H9 (cell line): ENCODE results near the gene PPFIA2. TPM values are rescaled to one million over a fixed set of nuclear protein-coding genes. Genes with fewer than 3 reads are reported as not detected.

ENCODE experiments used
- DNase-seq: peaks from one replicate; pipeline ENCODE4 v3.0.0-alpha.2; 2017
- H2AFZ ChIP-seq: one replicate; pipeline ENCODE4 v1.6.1; 2013; ENCODE audit warnings: mild to moderate bottlenecking, low read length, control low read depth, moderate library complexity
- H2AK5ac ChIP-seq: 2 replicates; pipeline ENCODE4 v1.6.1; 2013; ENCODE audit warnings: low read length, control low read depth, mixed read lengths; ENCODE audit not compliant: insufficient read length
- H2BK120ac ChIP-seq: one replicate; pipeline ENCODE4 v1.6.1; 2013; ENCODE audit warnings: low read depth, mild to moderate bottlenecking, low read length, control low read depth, inconsistent platforms; ENCODE audit not compliant: poor library complexity, severe bottlenecking
- H2BK12ac ChIP-seq: 2 replicates; pipeline ENCODE4 v1.6.1; 2013; ENCODE audit warnings: low read length, control low read depth, mixed read lengths, low read depth; ENCODE audit not compliant: insufficient read length
- H2BK15ac ChIP-seq: 2 replicates; pipeline ENCODE4 v1.6.1; 2013; ENCODE audit warnings: low read depth, low read length, control low read depth
- H2BK20ac ChIP-seq: one replicate; pipeline ENCODE4 v1.6.1; 2013; ENCODE audit warnings: low read depth, mild to moderate bottlenecking, low read length, control low read depth, inconsistent platforms; ENCODE audit not compliant: poor library complexity, severe bottlenecking
- H2BK5ac ChIP-seq: 2 replicates; pipeline ENCODE4 v1.6.1; 2013; ENCODE audit warnings: low read length, control low read depth, mixed read lengths; ENCODE audit not compliant: insufficient read length
- H3K14ac ChIP-seq: 2 replicates; pipeline ENCODE4 v1.6.1; 2013; ENCODE audit warnings: low read length, control low read depth; ENCODE audit not compliant: insufficient read depth
- H3K18ac ChIP-seq: 2 replicates; pipeline ENCODE4 v1.6.1; 2013; ENCODE audit warnings: low read depth, mild to moderate bottlenecking, mixed read lengths, low read length, control low read depth; ENCODE audit not compliant: insufficient read length
- H3K23ac ChIP-seq: 2 replicates; pipeline ENCODE4 v1.6.1; 2013; ENCODE audit warnings: low read length, control low read depth, mixed read lengths, low read depth; ENCODE audit not compliant: insufficient read length
- H3K23me2 ChIP-seq: 2 replicates; pipeline ENCODE4 v1.6.1; 2013; ENCODE audit warnings: low read depth, mild to moderate bottlenecking, mixed read lengths, low read length, control low read depth; ENCODE audit not compliant: insufficient read length, poor library complexity, severe bottlenecking
- H3K27ac ChIP-seq: 2 replicates; pipeline ENCODE4 v1.5.1; 2013; ENCODE audit warnings: low read length, control low read depth, mixed read lengths, low read depth; ENCODE audit not compliant: insufficient read length
- H3K27me3 ChIP-seq: 2 replicates; pipeline ENCODE4 v1.6.1; 2013; ENCODE audit warnings: low read length, control low read depth, inconsistent platforms; ENCODE audit not compliant: insufficient read depth
- H3K4ac ChIP-seq: 2 replicates; pipeline ENCODE4 v1.6.1; 2013; ENCODE audit warnings: low read depth, mild to moderate bottlenecking, control low read depth, inconsistent platforms, low read length, moderate library complexity
- H3K4me1 ChIP-seq: 2 replicates; pipeline ENCODE4 v1.6.1; 2013; ENCODE audit warnings: low read length, control low read depth, inconsistent platforms; ENCODE audit not compliant: insufficient read depth
- H3K4me2 ChIP-seq: 2 replicates; pipeline ENCODE4 v1.6.1; 2013; ENCODE audit warnings: low read length, control low read depth, mixed read lengths; ENCODE audit not compliant: insufficient read length, insufficient read depth
- H3K56ac ChIP-seq: 2 replicates; pipeline ENCODE4 v1.6.1; 2013; ENCODE audit warnings: low read depth, mild to moderate bottlenecking, mixed read lengths, low read length, control low read depth; ENCODE audit not compliant: insufficient read length
- H3K79me1 ChIP-seq: 2 replicates; pipeline ENCODE4 v1.6.1; 2013; ENCODE audit warnings: low read depth, mild to moderate bottlenecking, moderate library complexity, low read length, control low read depth, inconsistent platforms; ENCODE audit not compliant: insufficient read depth, poor library complexity, severe bottlenecking
- H3K79me2 ChIP-seq: 2 replicates; pipeline ENCODE4 v1.6.1; 2013; ENCODE audit warnings: low read length, control low read depth, inconsistent platforms; ENCODE audit not compliant: insufficient read depth
- H3K9ac ChIP-seq: 2 replicates; pipeline ENCODE4 v1.6.1; 2013; ENCODE audit warnings: low read length, control low read depth, mixed read lengths; ENCODE audit not compliant: insufficient read length; ENCODE audit errors: extremely low read depth
- H3K9me3 ChIP-seq: one replicate; pipeline ENCODE4 v1.6.1; 2013; ENCODE audit warnings: low read depth, low read length, inconsistent platforms; ENCODE audit not compliant: control insufficient read depth
- H3T11ph ChIP-seq: one replicate; pipeline ENCODE4 v1.6.1; 2013; ENCODE audit warnings: mild to moderate bottlenecking, low read length, control low read depth, inconsistent platforms
- H4K20me1 ChIP-seq: one replicate; pipeline ENCODE4 v1.6.1; 2013; ENCODE audit not compliant: control insufficient read depth, insufficient read length, insufficient read depth
- H4K5ac ChIP-seq: 2 replicates; pipeline ENCODE4 v1.6.1; 2013; ENCODE audit warnings: low read depth, mild to moderate bottlenecking, mixed read lengths, low read length, control low read depth; ENCODE audit not compliant: insufficient read length
- H4K8ac ChIP-seq: replicated peaks from 2 replicates; pipeline ENCODE4 v1.6.1; 2013; ENCODE audit warnings: low read length, control low read depth, mixed read lengths, low read depth; ENCODE audit not compliant: insufficient read length
- H4K91ac ChIP-seq: 2 replicates; pipeline ENCODE4 v1.6.1; 2013; ENCODE audit warnings: low read depth, mild to moderate bottlenecking, moderate library complexity, mixed read lengths, low read length, control low read depth; ENCODE audit not compliant: insufficient read length
- H3K27ac Mint-ChIP-seq, 3 experiments: 2 replicates in 2 of 3; 3 replicates in 1 of 3; pipeline ENCODE4 v1.8.0; 2020 to 2021; ENCODE audit warnings: mixed read lengths in 3 of 3, mild to moderate bottlenecking in 1 of 3, moderate library complexity in 1 of 3
- H3K27me3 Mint-ChIP-seq: 2 replicates; pipeline ENCODE4 v1.8.0; 2021; ENCODE audit warnings: low read depth, mild to moderate bottlenecking, moderate library complexity, mixed read lengths
- H3K36me3 Mint-ChIP-seq, 3 experiments: 2 replicates in 2 of 3; 3 replicates in 1 of 3; pipeline ENCODE4 v1.8.0; 2020 to 2021; ENCODE audit warnings: low read depth in 3 of 3, mixed read lengths in 3 of 3; ENCODE audit not compliant: insufficient read depth in 1 of 3
- H3K4me1 Mint-ChIP-seq, 2 experiments: 2 replicates each; pipeline ENCODE4 v1.8.0; 2020; ENCODE audit warnings: mixed read lengths in 2 of 2
- H3K4me3 Mint-ChIP-seq, 2 experiments: 2 replicates in 1 of 2; 3 replicates in 1 of 2; pipeline ENCODE4 v1.8.0; 2020 to 2021; ENCODE audit warnings: mild to moderate bottlenecking in 2 of 2, mixed read lengths in 2 of 2, moderate library complexity in 1 of 2
- H3K9me3 Mint-ChIP-seq, 2 experiments: 2 replicates in 1 of 2; 3 replicates in 1 of 2; pipeline ENCODE4 v1.8.0; 2020; ENCODE audit warnings: mild to moderate bottlenecking in 2 of 2, mixed read lengths in 2 of 2, moderate library complexity in 1 of 2
- WGBS: extraction: QIAGEN DNeasy Blood & Tissue Kit; methylation state at CpG from one replicate; pipeline ENCODE4 v1.1.7; 2013; ENCODE audit warnings: missing lambda C conversion rate, low lambda C conversion rate, mixed read lengths; ENCODE audit not compliant: insufficient read length; ENCODE audit errors: extremely low coverage; 5-methylcytosine and 5-hydroxymethylcytosine counted together
- total RNA-seq: library from RNA; stranded (reverse); gene quantifications from 2 replicates; pipeline ENCODE4 v1.2.1, GENCODE V29; 2021
- TF ChIP-seq, protein P1 (sequence below): fragments of 200-600 bp; sonication (generic); conservative IDR thresholded peaks from 3 replicates; pipeline ENCODE4 v1.8.0; 2021; ENCODE audit warnings: antibody characterized with exemption, mild to moderate bottlenecking

PPFIA2 gene
- total RNA-seq, 1 experiment from 2014 or later: 1.3 TPM

DNA sequence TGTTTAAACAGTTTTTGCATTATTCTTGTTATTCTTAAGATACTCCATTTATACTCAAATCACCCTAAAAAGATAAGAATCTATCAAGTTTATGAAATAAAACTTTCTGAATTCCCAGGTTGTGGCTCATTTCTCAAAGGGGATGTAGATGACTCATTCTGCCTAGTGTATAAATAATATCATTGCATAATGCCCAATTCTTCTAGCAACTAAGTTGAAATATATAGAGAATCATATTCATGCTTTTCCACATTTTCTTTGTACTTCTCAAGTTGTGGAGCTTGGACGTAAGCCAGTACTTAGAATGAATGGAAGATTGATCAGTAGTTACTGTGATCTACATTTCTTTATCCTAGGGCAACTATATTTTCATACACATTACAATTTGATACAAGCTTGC is 201.1 kb downstream of the PPFIA2 start:
- Histone ChIP-seq H2BK15ac (no peak overlapping the region), H4K20me1 (no peaks in the 10 kb centered on the region), H3K79me1 (no peaks in the 10 kb centered on the region), H3K23ac (no peak overlapping the region), H3K9me3 (no peaks in the 10 kb centered on the region), H3K27me3 (no peaks in the 10 kb centered on the region), H4K8ac (no peak overlapping the region), H3K18ac (no peak overlapping the region), H3T11ph (no peak overlapping the region), H3K9ac (no peak overlapping the region), H2BK12ac (no peak overlapping the region), H2BK5ac (no peak overlapping the region), H3K4ac (no peak overlapping the region), H3K4me1 (no peaks in the 10 kb centered on the region), H3K23me2 (no peaks in the 10 kb centered on the region), H3K79me2 (no peaks in the 10 kb centered on the region), H3K4me2 (no peak overlapping the region), H4K91ac (no peak overlapping the region), H2BK20ac (no peak overlapping the region), H2BK120ac (no peak overlapping the region), H2AK5ac (no peak overlapping the region), H3K56ac (no peak overlapping the region), H3K27ac (no peak overlapping the region), H2AFZ (no peak overlapping the region), H3K14ac (no peak overlapping the region), H4K5ac (no peak overlapping the region)
- TF ChIP-seq, protein P1, sequence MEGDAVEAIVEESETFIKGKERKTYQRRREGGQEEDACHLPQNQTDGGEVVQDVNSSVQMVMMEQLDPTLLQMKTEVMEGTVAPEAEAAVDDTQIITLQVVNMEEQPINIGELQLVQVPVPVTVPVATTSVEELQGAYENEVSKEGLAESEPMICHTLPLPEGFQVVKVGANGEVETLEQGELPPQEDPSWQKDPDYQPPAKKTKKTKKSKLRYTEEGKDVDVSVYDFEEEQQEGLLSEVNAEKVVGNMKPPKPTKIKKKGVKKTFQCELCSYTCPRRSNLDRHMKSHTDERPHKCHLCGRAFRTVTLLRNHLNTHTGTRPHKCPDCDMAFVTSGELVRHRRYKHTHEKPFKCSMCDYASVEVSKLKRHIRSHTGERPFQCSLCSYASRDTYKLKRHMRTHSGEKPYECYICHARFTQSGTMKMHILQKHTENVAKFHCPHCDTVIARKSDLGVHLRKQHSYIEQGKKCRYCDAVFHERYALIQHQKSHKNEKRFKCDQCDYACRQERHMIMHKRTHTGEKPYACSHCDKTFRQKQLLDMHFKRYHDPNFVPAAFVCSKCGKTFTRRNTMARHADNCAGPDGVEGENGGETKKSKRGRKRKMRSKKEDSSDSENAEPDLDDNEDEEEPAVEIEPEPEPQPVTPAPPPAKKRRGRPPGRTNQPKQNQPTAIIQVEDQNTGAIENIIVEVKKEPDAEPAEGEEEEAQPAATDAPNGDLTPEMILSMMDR: no peak
- H3K27me3 Mint-ChIP-seq: peaks cover 3% of the 10 kb centered on the region; the same call in 1 of the 2 replicates
- no peaks in the 10 kb centered on the region for H3K4me1 Mint-ChIP-seq
- no peak for DNase-seq
- H3K36me3 Mint-ChIP-seq: no peaks in the 10 kb centered on the region
- H3K9me3 Mint-ChIP-seq: no peaks in the 10 kb centered on the region
- no peak overlapping the region for H3K27ac Mint-ChIP-seq
- no peak overlapping the region for H3K4me3 Mint-ChIP-seq
- WGBS: no CpG with 5 or more reads among the region's 1 CpG
